ENCODE measurements around the gene MT3.

DNA sequence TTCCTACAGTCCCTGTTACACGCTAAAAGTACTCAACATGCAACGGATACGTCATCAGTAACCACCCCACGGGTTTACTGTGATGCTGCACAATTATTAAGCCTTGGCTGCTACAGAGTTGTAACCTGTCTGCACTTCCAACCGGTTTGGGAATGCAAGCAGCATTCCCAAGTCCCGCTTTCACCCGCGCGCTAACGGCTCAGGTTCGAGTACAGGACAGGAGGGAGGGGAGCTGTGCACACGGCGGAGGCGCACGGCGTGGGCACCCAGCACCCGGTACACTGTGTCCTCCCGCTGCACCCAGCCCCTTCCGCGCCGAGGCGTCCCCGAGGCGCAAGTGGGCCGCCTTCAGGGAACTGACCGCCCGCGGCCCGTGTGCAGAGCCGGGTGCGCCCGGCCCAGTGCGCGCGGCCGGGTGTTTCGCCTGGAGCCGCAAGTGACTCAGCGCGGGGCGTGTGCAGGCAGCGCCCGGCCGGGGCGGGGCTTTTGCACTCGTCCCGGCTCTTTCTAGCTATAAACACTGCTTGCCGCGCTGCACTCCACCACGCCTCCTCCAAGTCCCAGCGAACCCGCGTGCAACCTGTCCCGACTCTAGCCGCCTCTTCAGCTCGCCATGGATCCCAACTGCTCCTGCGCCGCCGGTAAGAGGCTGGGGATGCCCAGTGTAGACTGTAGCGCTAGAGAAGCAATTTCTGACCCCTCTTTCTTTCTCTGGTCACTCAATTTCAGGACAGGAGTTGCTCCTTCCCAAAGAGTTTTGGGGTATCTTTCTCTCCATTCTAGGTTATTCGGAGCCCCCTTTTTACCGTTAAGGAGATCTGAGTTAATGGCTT, 18.9 kb downstream of the MT3 start, which contains the start of gene MT2A:
- TF ChIP-seq EZH2phosphoT487 (IDR thresholded peaks at IDR 0.05; ENCODE audit: low read depth) = no peak
- TF ChIP-seq CTCF (IDR thresholded peaks at IDR 0.05; ENCODE audit: low read depth, low read length) = no peak

Measured in OCI-LY3 (cell line).